Loucy (cell line): ENCODE data around the gene LNPK.
"Not testable (repeated sequence)": the region's sequence is repeated elsewhere in the genome, so short reads cannot be mapped to it uniquely, and the experiment has no call there.

Source experiments
- H2AFZ ChIP-seq: fragments of 200-600 bp; sonication (generic); 2 replicates; pipeline ENCODE4 v1.6.0; 2016; ENCODE audit warnings: antibody characterized with exemption, mild to moderate bottlenecking, low read length, moderate library complexity
- H3F3A ChIP-seq: fragments of 200-600 bp; 2 replicates; pipeline ENCODE4 v1.6.0; 2016; ENCODE audit warnings: antibody characterized with exemption, low read depth, mild to moderate bottlenecking
- H3K27me3 ChIP-seq: fragments of 200-600 bp; sonication (generic); 2 replicates; pipeline ENCODE4 v1.6.1; 2014; ENCODE audit warnings: low read length, mild to moderate bottlenecking; ENCODE audit not compliant: insufficient read depth, poor library complexity, severe bottlenecking
- H3K36me3 ChIP-seq: fragments of 200-600 bp; sonication (generic); 2 replicates; pipeline ENCODE4 v1.6.1; 2016; ENCODE audit warnings: low read length; ENCODE audit not compliant: insufficient read depth
- H3K4me1 ChIP-seq: fragments of 200-600 bp; sonication (generic); 2 replicates; pipeline ENCODE4 v1.5.1; 2014; ENCODE audit warnings: low read length, mild to moderate bottlenecking; ENCODE audit not compliant: insufficient read depth, poor library complexity, severe bottlenecking
- H3K4me2 ChIP-seq: fragments of 200-600 bp; sonication (generic); 2 replicates; pipeline ENCODE4 v1.6.0; 2014; ENCODE audit warnings: antibody characterized with exemption, low read length, low read depth, mild to moderate bottlenecking; ENCODE audit not compliant: poor library complexity, severe bottlenecking
- H3K4me3 ChIP-seq: fragments of 200-600 bp; sonication (generic); 2 replicates; pipeline ENCODE4 v1.5.1; 2014; ENCODE audit warnings: low read length, mild to moderate bottlenecking, mixed read lengths; ENCODE audit not compliant: poor library complexity, severe bottlenecking
- H3K79me2 ChIP-seq: fragments of 200-600 bp; sonication (generic); 2 replicates; pipeline ENCODE4 v1.6.1; 2014; ENCODE audit warnings: low read length; ENCODE audit not compliant: insufficient read depth
- H3K9ac ChIP-seq: fragments of 200-600 bp; sonication (generic); 2 replicates; pipeline ENCODE4 v1.6.0; 2014; ENCODE audit warnings: mild to moderate bottlenecking, low read depth, low read length, moderate library complexity; ENCODE audit not compliant: poor library complexity, severe bottlenecking
- H3K9me2 ChIP-seq: fragments of 200-600 bp; sonication (generic); replicated peaks from 2 replicates; pipeline ENCODE4 v1.6.1; 2016; ENCODE audit warnings: low read depth, low read length, mixed read lengths
- H3K9me3 ChIP-seq: fragments of 200-600 bp; sonication (generic); 2 replicates; pipeline ENCODE4 v1.6.1; 2014; ENCODE audit warnings: mild to moderate bottlenecking, antibody characterized with exemption, low read length, low read depth; ENCODE audit not compliant: insufficient read depth
- H4K20me1 ChIP-seq: fragments of 200-600 bp; sonication (generic); 2 replicates; pipeline ENCODE4 v1.6.0; 2014; ENCODE audit warnings: antibody characterized with exemption, low read length, mild to moderate bottlenecking; ENCODE audit not compliant: insufficient read depth, poor library complexity, severe bottlenecking
- EZH2phosphoT487 ChIP-seq: fragments of 200-600 bp; IDR thresholded peaks from 2 replicates; pipeline ENCODE4 v1.6.1; 2018; ENCODE audit warnings: antibody characterized with exemption, mild to moderate bottlenecking, moderate library complexity, borderline replicate concordance
- TF ChIP-seq, protein P1 (sequence below): fragments of 200-600 bp; sonication (generic); conservative IDR thresholded peaks from 2 replicates; pipeline ENCODE4 v1.5.1; 2014; ENCODE audit warnings: mild to moderate bottlenecking, antibody characterized with exemption, low read length

Gene LNPK

DNA sequence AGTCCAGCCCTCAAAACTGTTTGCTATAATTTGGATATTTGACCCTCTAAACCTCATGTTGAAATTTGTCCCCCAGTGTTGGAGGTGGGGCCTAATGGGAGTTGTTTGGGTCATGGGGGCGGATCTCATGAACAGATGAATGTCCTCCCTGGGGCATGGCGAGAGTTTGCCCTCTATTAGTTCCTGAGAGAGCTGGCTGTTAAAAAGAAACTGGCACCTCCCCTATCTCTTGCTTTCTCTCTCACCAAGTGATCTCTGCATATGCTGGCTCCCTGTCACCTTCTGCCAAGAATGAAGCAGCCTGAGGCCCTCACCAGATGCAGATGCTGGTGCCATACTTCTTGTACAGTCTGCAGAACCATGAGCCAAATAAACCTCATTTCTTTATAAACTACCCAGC lies 12.0 kb downstream of the LNPK start:
- Histone ChIP-seq H3K4me3 (no peak overlapping the region), H3K9me3 (no peaks in the 10 kb centered on the region), H3K79me2 (peaks cover 29% of the 10 kb centered on the region; the same call in 1 of the 2 replicates), H3K9me2 (no peaks in the 10 kb centered on the region), H3F3A (no peaks in the 10 kb centered on the region), H3K4me1 (peaks cover 2% of the 10 kb centered on the region), H4K20me1 (peaks cover 19% of the 10 kb centered on the region), H3K4me2 (no peak overlapping the region), H3K36me3 (peaks cover 31% of the 10 kb centered on the region; the same call in 1 of the 2 replicates), H3K9ac (no peak overlapping the region), H3K27me3 (no peaks in the 10 kb centered on the region), H2AFZ (no peak overlapping the region)
- TF ChIP-seq, protein P1, sequence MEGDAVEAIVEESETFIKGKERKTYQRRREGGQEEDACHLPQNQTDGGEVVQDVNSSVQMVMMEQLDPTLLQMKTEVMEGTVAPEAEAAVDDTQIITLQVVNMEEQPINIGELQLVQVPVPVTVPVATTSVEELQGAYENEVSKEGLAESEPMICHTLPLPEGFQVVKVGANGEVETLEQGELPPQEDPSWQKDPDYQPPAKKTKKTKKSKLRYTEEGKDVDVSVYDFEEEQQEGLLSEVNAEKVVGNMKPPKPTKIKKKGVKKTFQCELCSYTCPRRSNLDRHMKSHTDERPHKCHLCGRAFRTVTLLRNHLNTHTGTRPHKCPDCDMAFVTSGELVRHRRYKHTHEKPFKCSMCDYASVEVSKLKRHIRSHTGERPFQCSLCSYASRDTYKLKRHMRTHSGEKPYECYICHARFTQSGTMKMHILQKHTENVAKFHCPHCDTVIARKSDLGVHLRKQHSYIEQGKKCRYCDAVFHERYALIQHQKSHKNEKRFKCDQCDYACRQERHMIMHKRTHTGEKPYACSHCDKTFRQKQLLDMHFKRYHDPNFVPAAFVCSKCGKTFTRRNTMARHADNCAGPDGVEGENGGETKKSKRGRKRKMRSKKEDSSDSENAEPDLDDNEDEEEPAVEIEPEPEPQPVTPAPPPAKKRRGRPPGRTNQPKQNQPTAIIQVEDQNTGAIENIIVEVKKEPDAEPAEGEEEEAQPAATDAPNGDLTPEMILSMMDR: no peak
- no peak for TF ChIP-seq EZH2phosphoT487

DNA sequence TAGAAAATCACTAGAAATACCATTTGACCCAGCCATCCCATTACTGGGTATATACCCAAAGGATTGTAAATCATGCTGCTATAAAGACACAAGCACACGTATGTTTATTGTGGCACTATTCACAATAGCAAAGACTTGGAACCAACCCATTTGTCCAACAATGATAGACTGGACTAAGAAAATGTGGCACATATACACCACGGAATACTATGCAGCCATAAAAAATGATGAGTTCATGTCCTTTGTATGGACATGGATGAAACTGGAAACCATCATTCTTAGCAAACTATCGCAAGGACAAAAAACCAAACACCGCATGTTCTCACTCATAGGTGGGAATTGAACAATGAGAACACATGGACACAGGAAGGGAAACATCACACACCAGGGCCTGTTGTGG lies 14.9 kb downstream of the LNPK start:
- H3K9me2 ChIP-seq, H3F3A ChIP-seq, H3K9ac ChIP-seq, H2AFZ ChIP-seq, H3K9me3 ChIP-seq, H3K4me2 ChIP-seq, H3K27me3 ChIP-seq, H4K20me1 ChIP-seq, H3K4me3 ChIP-seq, H3K4me1 ChIP-seq, H3K79me2 ChIP-seq: not testable (repeated sequence)
- H3K36me3 ChIP-seq: peaks cover 37% of the 10 kb centered on the region

DNA sequence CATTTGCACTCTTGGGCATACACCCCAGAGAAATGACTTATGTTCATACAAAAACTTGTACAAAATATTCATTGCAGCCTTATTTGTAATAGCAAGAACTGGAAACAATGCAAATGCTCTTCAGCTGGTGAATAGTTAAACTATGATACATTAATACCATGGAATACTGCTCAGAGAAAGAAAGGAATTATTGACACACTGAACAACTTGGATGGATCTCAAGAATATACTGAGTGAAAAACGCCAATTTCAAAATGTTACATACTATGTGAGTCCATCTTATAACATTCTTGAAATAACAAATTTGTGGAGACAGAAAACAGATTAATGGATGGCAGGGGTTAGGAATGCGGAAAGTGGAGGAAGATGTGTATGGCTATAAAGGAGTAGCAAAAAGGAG lies 17.2 kb downstream of the LNPK start:
- H3K4me1 ChIP-seq: no peaks in the 10 kb centered on the region
- H3K36me3 ChIP-seq: peaks cover 27% of the 10 kb centered on the region
- H3K9me2 ChIP-seq: no peaks in the 10 kb centered on the region
- H4K20me1 ChIP-seq: no peaks in the 10 kb centered on the region
- no peaks in the 10 kb centered on the region; the same call in 1 of the 2 replicates for H3K79me2 ChIP-seq
- no peaks in the 10 kb centered on the region for H3K9me3 ChIP-seq
- H3K27me3 ChIP-seq: no peaks in the 10 kb centered on the region
- no peak overlapping the region for H3K4me3 ChIP-seq
- H3F3A ChIP-seq: no peaks in the 10 kb centered on the region; the same call in 1 of the 2 replicates
- no peak overlapping the region for H2AFZ ChIP-seq
- TF ChIP-seq EZH2phosphoT487: no peak
- TF ChIP-seq, protein P1: no peak
- no peak overlapping the region for H3K4me2 ChIP-seq
- no peak overlapping the region for H3K9ac ChIP-seq

DNA sequence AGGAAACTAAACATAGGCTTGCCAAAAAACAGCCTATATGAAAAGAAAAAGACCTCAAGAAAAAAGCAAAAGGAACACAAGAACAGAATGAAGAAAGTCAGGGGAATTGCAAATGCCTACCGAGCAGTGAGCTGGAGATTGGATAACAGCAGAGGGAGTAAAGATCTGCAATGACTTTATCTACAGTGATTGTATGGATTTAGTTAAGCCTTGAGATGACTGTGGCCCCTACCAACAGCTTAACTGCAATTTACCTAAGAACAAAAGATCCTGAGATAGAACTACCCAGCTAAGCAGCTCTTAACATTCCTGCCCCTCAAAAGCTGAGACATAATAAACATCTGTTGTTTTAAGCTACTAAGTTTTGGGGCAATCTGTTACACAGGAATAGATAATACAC lies 20.5 kb downstream of the LNPK start:
- H3K36me3 ChIP-seq: peaks cover 35% of the 10 kb centered on the region
- H3F3A ChIP-seq: no peaks in the 10 kb centered on the region; the same call in 1 of the 2 replicates
- no peaks in the 10 kb centered on the region for H3K27me3 ChIP-seq
- no peak overlapping the region for H3K9ac ChIP-seq
- H3K4me3 ChIP-seq: no peak overlapping the region
- H3K4me2 ChIP-seq: no peak overlapping the region
- no peaks in the 10 kb centered on the region for H3K4me1 ChIP-seq
- TF ChIP-seq EZH2phosphoT487: no peak
- TF ChIP-seq, protein P1: no peak
- no peaks in the 10 kb centered on the region; the same call in 1 of the 2 replicates for H3K79me2 ChIP-seq
- H4K20me1 ChIP-seq: no peaks in the 10 kb centered on the region
- no peaks in the 10 kb centered on the region for H3K9me3 ChIP-seq
- H3K9me2 ChIP-seq: no peaks in the 10 kb centered on the region
- H2AFZ ChIP-seq: no peak overlapping the region
